Measurements from ENCODE around the gene ENG.
"Not testable (repeated sequence)": the region's sequence is repeated elsewhere in the genome, so short reads cannot be mapped to it uniquely, and the experiment has no call there.

The ENG gene

GRCh38 chr9:127862075-127863011, 7.9 kb upstream of the ENG start:
- no peak for DNase-seq

- no peak for DNase-seq
Measured at GRCh38 chr9:127860779-127861178, 6.3 kb upstream of the ENG start.

GRCh38 chr9:127860260-127860659, 5.8 kb upstream of the ENG start:
- no peak for DNase-seq

GRCh38 chr9:127858041-127858512, 3.6 kb upstream of the ENG start:
- no peak for DNase-seq

- DNase-seq: no peak
Measured at GRCh38 chr9:127857278-127857677, 2.8 kb upstream of the ENG start.

- DNase-seq: no peak
Measured at GRCh38 chr9:127856729-127857116, 2.3 kb upstream of the ENG start.

- DNase-seq: no peak
Measured at GRCh38 chr9:127856094-127856728, 1.8 kb upstream of the ENG start.

- DNase-seq: no peak
Measured at GRCh38 chr9:127855522-127855921, 1.1 kb upstream of the ENG start.

- DNase-seq: no peak
Measured at GRCh38 chr9:127854960-127855359, 502 bp upstream of the ENG start.

GRCh38 chr9:127853312-127854183, 910 bp downstream of the ENG start:
- DNase-seq: no peak

GRCh38 chr9:127852829-127853228, 1.6 kb downstream of the ENG start:
- no peak for DNase-seq

- DNase-seq: no peak
Measured at GRCh38 chr9:127850286-127850830, 4.1 kb downstream of the ENG start.

GRCh38 chr9:127848756-127849504, 5.5 kb downstream of the ENG start:
- no peak for DNase-seq

GRCh38 chr9:127847833-127848755, 6.4 kb downstream of the ENG start:
- no peak for DNase-seq

GRCh38 chr9:127847178-127847510, 7.3 kb downstream of the ENG start:
- DNase-seq: no peak

GRCh38 chr9:127846443-127847177, 7.8 kb downstream of the ENG start:
- no peak for DNase-seq

GRCh38 chr9:127845619-127846018, 8.8 kb downstream of the ENG start:
- not testable (repeated sequence) for DNase-seq

GRCh38 chr9:127844821-127845359, 9.6 kb downstream of the ENG start:
- no peak for DNase-seq

- DNase-seq: no peak
Measured at GRCh38 chr9:127841087-127841835, 13.2 kb downstream of the ENG start.
